HEK293 (cell line): ENCODE results near the gene CFAP410.

ENCODE experiments used
- CTCF ChIA-PET: fragments of 350-600 bp; formaldehyde crosslinking; extraction: SDS; loops from one replicate; lab custom pipeline; 2021; ENCODE audit warnings: antibody characterized with exemption; lab: Yijun Ruan, JAX
- POLR2A ChIA-PET: fragments of 300-600 bp; formaldehyde crosslinking; extraction: SDS; loops from one replicate; lab custom pipeline; 2020; ENCODE audit warnings: antibody characterized with exemption, inconsistent platforms; lab: Yijun Ruan, JAX
- H3K27ac ChIP-seq: fragments of 200-500 bp; sonication (Bioruptor generic); 2 replicates; pipeline ENCODE4 v1.5.1; 2014; ENCODE audit warnings: low read depth, low read length, control low read depth, inconsistent platforms; ENCODE audit errors: extremely low read depth
- H3K36me3 ChIP-seq, 2 experiments: fragments of 200-500 bp in 1 of 2; sonication (Bioruptor generic) in 1 of 2; 1 replicate in 1 of 2; 2 replicates in 1 of 2; pipeline ENCODE4 v1.5.1; 2014 to 2017; ENCODE audit warnings: inconsistent platforms in 2 of 2, low read length in 2 of 2; ENCODE audit not compliant: control insufficient read depth in 2 of 2, insufficient read depth in 1 of 2
- H3K4me1 ChIP-seq: fragments of 200-500 bp; sonication (Bioruptor generic); 2 replicates; pipeline ENCODE4 v1.5.1; 2014; ENCODE audit warnings: mild to moderate bottlenecking, low read length, inconsistent platforms; ENCODE audit not compliant: control insufficient read depth, insufficient read depth
- H3K4me3 ChIP-seq: 2 replicates; pipeline ENCODE4 v1.5.1; 2011; ENCODE audit warnings: low read depth, mild to moderate bottlenecking, control low read depth, low read length, moderate library complexity
- H3K9me3 ChIP-seq: fragments of 200-500 bp; sonication (Bioruptor generic); 2 replicates; pipeline ENCODE4 v1.5.1; 2014; ENCODE audit warnings: low read depth, low read length, inconsistent platforms; ENCODE audit not compliant: control insufficient read depth, insufficient read depth
- BCL11A ChIP-seq: fragments of 450-650 bp; formaldehyde crosslinking; IDR thresholded peaks from 2 replicates; pipeline ENCODE4 v1.5.1; 2016; ENCODE audit warnings: low read depth, missing biosample characterization, missing genetic modification characterization
- BCL11B ChIP-seq: fragments of 450-650 bp; formaldehyde crosslinking; IDR thresholded peaks from 2 replicates; pipeline ENCODE4 v1.5.1; 2016; ENCODE audit warnings: low read depth, missing biosample characterization, missing genetic modification characterization
- GLIS1 ChIP-seq: fragments of 450-650 bp; formaldehyde crosslinking; IDR thresholded peaks from 2 replicates; pipeline ENCODE4 v1.5.1; 2016; ENCODE audit warnings: missing biosample characterization, missing genetic modification characterization
- HOXC10 ChIP-seq: sonication (generic); formaldehyde crosslinking; IDR thresholded peaks from 2 replicates; pipeline ENCODE4 v1.8.1; 2023; ENCODE audit warnings: mild to moderate bottlenecking, missing genetic modification reagents
- OSR2 ChIP-seq: fragments of 450-650 bp; formaldehyde crosslinking; IDR thresholded peaks from 2 replicates; pipeline ENCODE4 v1.5.1; 2016; ENCODE audit warnings: missing biosample characterization, missing genetic modification characterization
- SP7 ChIP-seq: fragments of 450-650 bp; formaldehyde crosslinking; IDR thresholded peaks from 2 replicates; pipeline ENCODE4 v1.5.1; 2016; ENCODE audit warnings: missing biosample characterization, missing genetic modification characterization
- WT1 ChIP-seq: fragments of 450-650 bp; formaldehyde crosslinking; IDR thresholded peaks from 2 replicates; pipeline ENCODE4 v1.5.1; 2016; ENCODE audit warnings: missing biosample characterization, missing genetic modification characterization
- ZFP37 ChIP-seq: fragments of 450-650 bp; formaldehyde crosslinking; IDR thresholded peaks from 2 replicates; pipeline ENCODE4 v1.5.1; 2016; ENCODE audit warnings: missing biosample characterization, missing genetic modification characterization
- ZFP69B ChIP-seq: fragments of 450-650 bp; formaldehyde crosslinking; IDR thresholded peaks from 2 replicates; pipeline ENCODE4 v1.5.1; 2016; ENCODE audit warnings: missing biosample characterization, missing genetic modification characterization
- ZIC2 ChIP-seq: fragments of 450-650 bp; formaldehyde crosslinking; IDR thresholded peaks from 2 replicates; pipeline ENCODE4 v1.5.1; 2016; ENCODE audit warnings: missing biosample characterization, missing genetic modification characterization
- ZNF114 ChIP-seq: fragments of 450-650 bp; formaldehyde crosslinking; IDR thresholded peaks from 2 replicates; pipeline ENCODE4 v1.5.0; 2017; ENCODE audit warnings: missing biosample characterization, missing genetic modification characterization
- ZNF292 ChIP-seq: fragments of 450-650 bp; formaldehyde crosslinking; IDR thresholded peaks from 2 replicates; pipeline ENCODE4 v1.5.1; 2016; ENCODE audit warnings: low read depth, missing biosample characterization, missing genetic modification characterization, borderline replicate concordance
- ZNF366 ChIP-seq: fragments of 450-650 bp; formaldehyde crosslinking; conservative IDR thresholded peaks from 2 replicates; pipeline ENCODE4 v1.5.1; 2016; ENCODE audit warnings: missing biosample characterization, missing genetic modification characterization
- ZNF404 ChIP-seq: fragments of 450-650 bp; formaldehyde crosslinking; IDR thresholded peaks from 2 replicates; pipeline ENCODE4 v1.5.1; 2017; ENCODE audit warnings: missing biosample characterization, missing genetic modification characterization
- ZNF416 ChIP-seq: fragments of 450-650 bp; formaldehyde crosslinking; IDR thresholded peaks from 2 replicates; pipeline ENCODE4 v1.5.1; 2016; ENCODE audit warnings: missing biosample characterization, missing genetic modification characterization
- ZNF423 ChIP-seq: fragments of 450-650 bp; formaldehyde crosslinking; IDR thresholded peaks from 2 replicates; pipeline ENCODE4 v1.5.1; 2016; ENCODE audit warnings: missing biosample characterization, missing genetic modification characterization
- ZNF544 ChIP-seq: fragments of 450-650 bp; formaldehyde crosslinking; IDR thresholded peaks from 2 replicates; pipeline ENCODE4 v1.5.0; 2017; ENCODE audit warnings: missing biosample characterization, missing genetic modification characterization
- ZNF561 ChIP-seq: fragments of 450-650 bp; IDR thresholded peaks from 2 replicates; pipeline ENCODE4 v1.5.1; 2018; ENCODE audit warnings: missing biosample characterization, missing genetic modification characterization, borderline replicate concordance
- ZNF624 ChIP-seq: fragments of 450-650 bp; formaldehyde crosslinking; IDR thresholded peaks from 2 replicates; pipeline ENCODE4 v1.5.1; 2017; ENCODE audit warnings: missing biosample characterization, missing genetic modification characterization
- ZNF629 ChIP-seq: fragments of 450-650 bp; formaldehyde crosslinking; IDR thresholded peaks from 2 replicates; pipeline ENCODE4 v1.5.1; 2017; ENCODE audit warnings: missing biosample characterization, missing genetic modification characterization
- ZNF658 ChIP-seq: fragments of 450-650 bp; formaldehyde crosslinking; IDR thresholded peaks from 2 replicates; pipeline ENCODE4; 2016; ENCODE audit warnings: missing biosample characterization, missing genetic modification characterization
- ZNF707 ChIP-seq: fragments of 450-650 bp; formaldehyde crosslinking; IDR thresholded peaks from 2 replicates; pipeline ENCODE4 v1.5.1; 2016; ENCODE audit warnings: missing biosample characterization, missing genetic modification characterization
- TF ChIP-seq, protein P1 (sequence below): fragments of 450-650 bp; formaldehyde crosslinking; IDR thresholded peaks from 2 replicates; pipeline ENCODE4 v1.5.1; 2016; ENCODE audit warnings: missing biosample characterization, missing genetic modification characterization
- TF ChIP-seq, protein P2 (sequence below): fragments of 450-650 bp; formaldehyde crosslinking; IDR thresholded peaks from 2 replicates; pipeline ENCODE4 v1.5.1; 2017; ENCODE audit warnings: missing biosample characterization, missing genetic modification characterization
- TF ChIP-seq, protein P3 (sequence below): fragments of 450-650 bp; formaldehyde crosslinking; IDR thresholded peaks from 2 replicates; pipeline ENCODE4 v1.5.1; 2016; ENCODE audit warnings: missing biosample characterization, missing genetic modification characterization
- TF ChIP-seq, protein P4 (sequence below): sonication (generic); formaldehyde crosslinking; IDR thresholded peaks from 2 replicates; pipeline ENCODE4 v1.8.1; 2022; ENCODE audit warnings: mild to moderate bottlenecking, moderate library complexity, missing genetic modification reagents
- TF ChIP-seq, protein P5 (sequence below): fragments of 450-650 bp; formaldehyde crosslinking; IDR thresholded peaks from 2 replicates; pipeline ENCODE4 v1.5.1; 2016; ENCODE audit warnings: missing biosample characterization, missing genetic modification characterization

CFAP410 gene

DNA sequence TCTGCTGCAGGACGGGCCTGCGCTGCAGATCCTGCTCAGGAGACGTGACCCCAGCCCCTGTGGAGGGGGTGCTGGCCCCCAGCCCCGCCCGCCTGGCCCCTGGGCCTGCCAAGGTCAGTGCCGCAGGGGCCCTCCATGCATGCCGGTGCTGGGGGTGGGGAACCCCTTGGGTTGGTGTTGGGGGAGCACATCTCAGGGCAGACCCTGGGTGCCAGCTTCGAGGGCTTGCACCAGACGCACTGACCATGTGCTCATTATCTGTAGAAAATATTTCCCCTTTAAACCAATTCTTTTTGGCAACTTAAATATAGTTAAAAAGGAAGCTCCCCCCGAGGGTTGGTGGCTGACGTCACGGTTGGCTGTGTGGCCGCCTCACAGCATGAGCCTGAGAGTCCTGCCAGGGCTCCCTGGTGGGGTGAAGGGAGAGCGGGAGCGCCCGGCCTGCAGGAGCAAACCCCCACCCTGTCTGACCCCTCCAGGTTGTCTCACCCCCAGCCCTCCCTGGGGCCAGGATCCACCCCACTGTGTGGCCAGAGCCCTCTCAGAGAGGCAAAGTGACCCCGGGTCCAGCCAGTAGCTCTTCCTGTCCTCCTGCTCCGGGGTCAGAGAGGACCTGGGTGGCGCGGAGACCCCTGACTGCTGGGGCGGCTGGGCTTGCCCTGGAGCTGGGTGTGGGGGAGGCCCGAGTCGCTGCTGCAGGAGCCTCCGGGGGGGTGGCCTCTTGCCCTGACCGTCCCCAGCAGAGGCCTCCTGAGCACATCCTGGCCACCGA, 44.6 kb downstream of the CFAP410 start:
- Histone ChIP-seq H3K36me3 (no peaks in the 10 kb centered on the region), H3K9me3 (no peaks in the 10 kb centered on the region), H3K27ac (no peak overlapping the region), H3K4me1 (peaks cover 4% of the 10 kb centered on the region; the same call in 1 of the 2 replicates), H3K4me3 (no peak overlapping the region)
- CTCF ChIA-PET = interaction anchor here (0.6 to 1.1 kb wide), 3 partner anchors 10 to 241 kb away, joined by 3 to 6 read pairs (median 6); no protein-coding TSS in a partner anchor
- POLR2A ChIA-PET = no interaction called here
- TF ChIP-seq HOXC10 (CRISPR knock-in tag) (no peak), ZNF423 (peak; percentile 92), ZFP37 (tag by site-specific recombination) (no peak), ZNF707 (tag by site-specific recombination) (no peak), OSR2 (peak; percentile 71; the same call in 1 of the 2 replicates), ZNF366 (no peak), ZNF404 (tag by site-specific recombination) (no peak), WT1 (no peak), GLIS1 (tag by site-specific recombination) (peak; percentile 99), ZNF561 (tag by site-specific recombination) (no peak), ZNF629 (tag by site-specific recombination) (peak; percentile 80), ZNF544 (no peak), ZNF416 (tag by site-specific recombination) (no peak), ZNF292 (tag by site-specific recombination) (no peak), ZIC2 (tag by site-specific recombination) (peak; percentile 91), ZFP69B (tag by site-specific recombination) (peak; percentile 61; the same call in 1 of the 2 replicates), ZNF624 (no peak), ZNF114 (tag by site-specific recombination) (no peak), SP7 (tag by site-specific recombination) (peak; percentile 25; the same call in 1 of the 2 replicates), ZNF658 (tag by site-specific recombination) (no peak), BCL11B (0 out of 2 replicates have a peak, but pooled peaks have one; percentile 72), BCL11A (0 out of 2 replicates have a peak, but pooled peaks have one; percentile 19)
- TF ChIP-seq, protein P1, sequence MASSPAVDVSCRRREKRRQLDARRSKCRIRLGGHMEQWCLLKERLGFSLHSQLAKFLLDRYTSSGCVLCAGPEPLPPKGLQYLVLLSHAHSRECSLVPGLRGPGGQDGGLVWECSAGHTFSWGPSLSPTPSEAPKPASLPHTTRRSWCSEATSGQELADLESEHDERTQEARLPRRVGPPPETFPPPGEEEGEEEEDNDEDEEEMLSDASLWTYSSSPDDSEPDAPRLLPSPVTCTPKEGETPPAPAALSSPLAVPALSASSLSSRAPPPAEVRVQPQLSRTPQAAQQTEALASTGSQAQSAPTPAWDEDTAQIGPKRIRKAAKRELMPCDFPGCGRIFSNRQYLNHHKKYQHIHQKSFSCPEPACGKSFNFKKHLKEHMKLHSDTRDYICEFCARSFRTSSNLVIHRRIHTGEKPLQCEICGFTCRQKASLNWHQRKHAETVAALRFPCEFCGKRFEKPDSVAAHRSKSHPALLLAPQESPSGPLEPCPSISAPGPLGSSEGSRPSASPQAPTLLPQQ = peak; percentile 87
- TF ChIP-seq, protein P2, sequence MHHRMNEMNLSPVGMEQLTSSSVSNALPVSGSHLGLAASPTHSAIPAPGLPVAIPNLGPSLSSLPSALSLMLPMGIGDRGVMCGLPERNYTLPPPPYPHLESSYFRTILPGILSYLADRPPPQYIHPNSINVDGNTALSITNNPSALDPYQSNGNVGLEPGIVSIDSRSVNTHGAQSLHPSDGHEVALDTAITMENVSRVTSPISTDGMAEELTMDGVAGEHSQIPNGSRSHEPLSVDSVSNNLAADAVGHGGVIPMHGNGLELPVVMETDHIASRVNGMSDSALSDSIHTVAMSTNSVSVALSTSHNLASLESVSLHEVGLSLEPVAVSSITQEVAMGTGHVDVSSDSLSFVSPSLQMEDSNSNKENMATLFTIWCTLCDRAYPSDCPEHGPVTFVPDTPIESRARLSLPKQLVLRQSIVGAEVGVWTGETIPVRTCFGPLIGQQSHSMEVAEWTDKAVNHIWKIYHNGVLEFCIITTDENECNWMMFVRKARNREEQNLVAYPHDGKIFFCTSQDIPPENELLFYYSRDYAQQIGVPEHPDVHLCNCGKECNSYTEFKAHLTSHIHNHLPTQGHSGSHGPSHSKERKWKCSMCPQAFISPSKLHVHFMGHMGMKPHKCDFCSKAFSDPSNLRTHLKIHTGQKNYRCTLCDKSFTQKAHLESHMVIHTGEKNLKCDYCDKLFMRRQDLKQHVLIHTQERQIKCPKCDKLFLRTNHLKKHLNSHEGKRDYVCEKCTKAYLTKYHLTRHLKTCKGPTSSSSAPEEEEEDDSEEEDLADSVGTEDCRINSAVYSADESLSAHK (tag by site-specific recombination) = no peak
- TF ChIP-seq, protein P3, sequence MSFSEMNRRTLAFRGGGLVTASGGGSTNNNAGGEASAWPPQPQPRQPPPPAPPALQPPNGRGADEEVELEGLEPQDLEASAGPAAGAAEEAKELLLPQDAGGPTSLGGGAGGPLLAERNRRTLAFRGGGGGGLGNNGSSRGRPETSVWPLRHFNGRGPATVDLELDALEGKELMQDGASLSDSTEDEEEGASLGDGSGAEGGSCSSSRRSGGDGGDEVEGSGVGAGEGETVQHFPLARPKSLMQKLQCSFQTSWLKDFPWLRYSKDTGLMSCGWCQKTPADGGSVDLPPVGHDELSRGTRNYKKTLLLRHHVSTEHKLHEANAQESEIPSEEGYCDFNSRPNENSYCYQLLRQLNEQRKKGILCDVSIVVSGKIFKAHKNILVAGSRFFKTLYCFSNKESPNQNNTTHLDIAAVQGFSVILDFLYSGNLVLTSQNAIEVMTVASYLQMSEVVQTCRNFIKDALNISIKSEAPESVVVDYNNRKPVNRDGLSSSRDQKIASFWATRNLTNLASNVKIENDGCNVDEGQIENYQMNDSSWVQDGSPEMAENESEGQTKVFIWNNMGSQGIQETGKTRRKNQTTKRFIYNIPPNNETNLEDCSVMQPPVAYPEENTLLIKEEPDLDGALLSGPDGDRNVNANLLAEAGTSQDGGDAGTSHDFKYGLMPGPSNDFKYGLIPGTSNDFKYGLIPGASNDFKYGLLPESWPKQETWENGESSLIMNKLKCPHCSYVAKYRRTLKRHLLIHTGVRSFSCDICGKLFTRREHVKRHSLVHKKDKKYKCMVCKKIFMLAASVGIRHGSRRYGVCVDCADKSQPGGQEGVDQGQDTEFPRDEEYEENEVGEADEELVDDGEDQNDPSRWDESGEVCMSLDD = peak; percentile 47; the same call in 1 of the 2 replicates
- TF ChIP-seq, protein P4, sequence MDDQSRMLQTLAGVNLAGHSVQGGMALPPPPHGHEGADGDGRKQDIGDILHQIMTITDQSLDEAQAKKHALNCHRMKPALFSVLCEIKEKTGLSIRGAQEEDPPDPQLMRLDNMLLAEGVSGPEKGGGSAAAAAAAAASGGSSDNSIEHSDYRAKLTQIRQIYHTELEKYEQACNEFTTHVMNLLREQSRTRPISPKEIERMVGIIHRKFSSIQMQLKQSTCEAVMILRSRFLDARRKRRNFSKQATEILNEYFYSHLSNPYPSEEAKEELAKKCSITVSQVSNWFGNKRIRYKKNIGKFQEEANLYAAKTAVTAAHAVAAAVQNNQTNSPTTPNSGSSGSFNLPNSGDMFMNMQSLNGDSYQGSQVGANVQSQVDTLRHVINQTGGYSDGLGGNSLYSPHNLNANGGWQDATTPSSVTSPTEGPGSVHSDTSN (CRISPR knock-in tag) = no peak
- TF ChIP-seq, protein P5, sequence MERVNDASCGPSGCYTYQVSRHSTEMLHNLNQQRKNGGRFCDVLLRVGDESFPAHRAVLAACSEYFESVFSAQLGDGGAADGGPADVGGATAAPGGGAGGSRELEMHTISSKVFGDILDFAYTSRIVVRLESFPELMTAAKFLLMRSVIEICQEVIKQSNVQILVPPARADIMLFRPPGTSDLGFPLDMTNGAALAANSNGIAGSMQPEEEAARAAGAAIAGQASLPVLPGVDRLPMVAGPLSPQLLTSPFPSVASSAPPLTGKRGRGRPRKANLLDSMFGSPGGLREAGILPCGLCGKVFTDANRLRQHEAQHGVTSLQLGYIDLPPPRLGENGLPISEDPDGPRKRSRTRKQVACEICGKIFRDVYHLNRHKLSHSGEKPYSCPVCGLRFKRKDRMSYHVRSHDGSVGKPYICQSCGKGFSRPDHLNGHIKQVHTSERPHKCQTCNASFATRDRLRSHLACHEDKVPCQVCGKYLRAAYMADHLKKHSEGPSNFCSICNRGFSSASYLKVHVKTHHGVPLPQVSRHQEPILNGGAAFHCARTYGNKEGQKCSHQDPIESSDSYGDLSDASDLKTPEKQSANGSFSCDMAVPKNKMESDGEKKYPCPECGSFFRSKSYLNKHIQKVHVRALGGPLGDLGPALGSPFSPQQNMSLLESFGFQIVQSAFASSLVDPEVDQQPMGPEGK (tag by site-specific recombination) = peak; percentile 47
